PFSK-1 (cell line): Measurements from ENCODE around the gene PLA2G4E.

Source experiments
- POLR2AphosphoS5 ChIP-seq: IDR thresholded peaks from 2 replicates; pipeline ENCODE4 v1.6.1; 2012; ENCODE audit warnings: low read depth, mild to moderate bottlenecking, control low read depth, low read length, moderate library complexity
- REST ChIP-seq, 2 experiments: IDR thresholded peaks; 2 replicates each; pipeline versions ENCODE4 v1.6.1 to v1.8.0; 2011 to 2012; ENCODE audit warnings: low read depth in 2 of 2, low read length in 2 of 2, control low read depth in 1 of 2, inconsistent platforms in 1 of 2, mild to moderate bottlenecking in 1 of 2, moderate library complexity in 1 of 2; ENCODE audit not compliant: insufficient read depth in 1 of 2

- TF ChIP-seq REST (IDR thresholded peaks at IDR 0.05; ENCODE audit: insufficient read depth in 1 of 2, low read depth in 2 of 2, low read length in 2 of 2) (no peak), POLR2AphosphoS5 (no peak)
These were observed 49.6 kb upstream of the PLA2G4E start for GRCh38 chr15:42070279-42070975.
